Activated CD4-positive, alpha-beta T cell treated with anti-CD3 and anti-CD28 coated beads, Interleukin-2, amount 50 U/mL, for 4 hours (primary cell): ENCODE measurements around the gene AUTS2.

Source experiments
- DNase-seq, 2 experiments: peaks; one replicate each; pipeline ENCODE4 v3.0.0-alpha.2; 2020

AUTS2 gene

DNA sequence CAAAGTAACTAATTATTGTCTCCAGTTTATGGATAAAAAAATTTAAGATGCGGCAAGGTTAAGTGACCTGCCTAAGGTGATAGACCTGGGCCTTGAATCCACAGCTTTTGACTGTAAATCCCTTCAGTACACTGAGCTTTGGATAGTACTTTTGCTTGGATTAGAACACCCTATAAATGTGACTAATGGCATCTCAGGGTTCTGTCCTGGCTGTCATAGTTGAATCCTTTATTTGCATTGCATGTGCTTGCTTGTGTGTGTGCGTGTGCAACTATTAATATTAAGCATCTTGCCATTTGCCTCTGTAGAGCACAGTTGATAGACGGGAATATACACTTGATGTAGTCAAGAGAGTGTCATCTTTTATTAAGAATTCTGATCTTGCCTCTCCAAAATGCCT lies 228.0 kb downstream of the AUTS2 start:
- no peak for DNase-seq

DNA sequence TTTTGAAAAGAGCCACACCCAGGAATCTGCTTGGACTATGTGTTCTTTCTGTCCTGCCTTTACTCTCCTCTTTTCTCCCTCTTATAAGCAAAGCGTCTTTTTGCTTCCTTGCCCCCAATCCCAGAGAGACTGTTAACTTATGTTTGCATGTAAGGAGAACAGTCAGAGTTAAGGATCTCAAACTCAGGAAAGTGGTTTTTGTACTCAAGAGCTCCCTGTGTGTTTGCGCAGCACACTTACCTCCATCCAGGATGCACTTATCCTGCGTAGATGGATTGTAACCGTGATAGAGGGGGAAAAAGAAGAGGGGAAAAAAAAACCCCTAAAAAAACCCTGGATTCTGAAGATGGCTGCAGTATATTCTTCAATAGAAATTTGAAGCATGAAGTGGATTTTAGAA lies 228.9 kb downstream of the AUTS2 start:
- no peak for DNase-seq

DNA sequence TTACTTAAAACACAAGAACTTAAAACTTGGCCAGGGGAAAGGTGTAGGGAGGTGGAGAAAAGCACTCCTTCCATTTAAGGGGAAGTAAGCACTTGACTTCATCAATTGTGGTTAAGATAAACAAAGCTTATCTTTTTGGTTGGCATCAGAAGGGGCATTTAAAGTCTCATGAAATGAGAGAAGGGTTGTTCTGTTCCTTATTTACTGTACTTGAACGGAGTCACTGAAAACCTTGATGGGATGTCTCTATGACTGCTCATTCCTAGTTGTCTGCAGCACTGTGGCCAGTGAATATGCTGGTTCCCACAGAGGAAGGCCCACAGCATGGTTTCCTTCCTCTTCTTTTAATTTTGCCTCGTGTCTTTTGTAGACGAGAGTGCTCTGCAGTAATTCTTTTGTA lies 229.3 kb downstream of the AUTS2 start:
- no peak for DNase-seq

DNA sequence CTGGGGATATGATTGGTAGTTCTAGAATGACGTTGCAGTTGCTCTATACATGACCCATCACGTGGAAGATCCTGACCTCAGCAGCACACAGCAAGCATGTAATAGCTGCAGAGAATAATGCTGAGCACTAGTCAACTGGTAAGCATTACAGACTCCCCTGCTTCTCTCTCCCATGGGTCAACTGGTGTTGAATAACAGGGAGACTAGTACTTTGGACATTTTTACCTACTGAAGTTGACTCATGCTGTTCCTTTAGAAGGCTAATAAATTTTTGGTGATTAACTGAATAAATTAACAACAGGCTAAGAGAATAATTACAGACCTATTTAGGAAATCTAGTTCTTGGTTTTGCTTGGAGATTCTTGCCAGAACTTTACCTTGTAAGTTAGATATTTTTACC lies 234.1 kb downstream of the AUTS2 start:
- DNase-seq: no peak

DNA sequence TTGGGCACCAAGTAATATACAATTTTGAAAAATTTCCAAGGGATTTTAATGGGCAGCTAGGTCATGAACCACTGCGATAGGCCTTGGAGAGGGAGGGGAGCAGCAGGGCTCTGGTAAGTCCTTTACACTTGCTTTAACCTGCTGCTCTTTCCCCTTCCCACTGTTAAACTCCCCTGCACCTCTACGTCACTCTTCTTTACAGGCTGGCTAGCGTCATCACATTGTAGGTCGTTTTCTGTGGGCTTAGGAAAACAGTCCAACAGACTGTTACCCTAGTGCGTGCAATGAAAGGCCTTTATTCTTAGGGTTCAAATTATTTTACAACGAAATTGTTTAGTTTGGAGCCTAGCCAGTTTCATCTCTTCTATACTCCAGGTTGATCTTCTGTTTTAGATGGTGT lies 235.7 kb downstream of the AUTS2 start:
- DNase-seq: no peak

DNA sequence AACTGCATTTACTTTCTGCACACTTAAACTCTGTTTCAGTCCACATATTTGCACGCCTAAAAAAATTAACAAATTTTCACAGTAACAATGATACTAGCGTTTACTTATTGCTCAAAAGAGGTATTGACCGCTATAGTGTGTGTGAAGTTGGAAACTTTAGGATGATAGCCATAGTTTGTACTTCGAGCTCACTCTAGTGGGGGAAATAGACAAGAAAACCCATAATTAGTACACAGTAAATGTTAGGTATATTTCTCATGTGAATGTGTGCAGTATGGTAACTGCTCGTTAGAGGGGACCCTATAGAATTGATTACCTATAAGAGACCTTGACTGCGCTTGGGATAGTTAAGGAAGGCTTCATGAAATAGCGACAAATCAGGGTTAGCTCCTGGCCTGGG lies 238.4 kb downstream of the AUTS2 start:
- DNase-seq: no peak

DNA sequence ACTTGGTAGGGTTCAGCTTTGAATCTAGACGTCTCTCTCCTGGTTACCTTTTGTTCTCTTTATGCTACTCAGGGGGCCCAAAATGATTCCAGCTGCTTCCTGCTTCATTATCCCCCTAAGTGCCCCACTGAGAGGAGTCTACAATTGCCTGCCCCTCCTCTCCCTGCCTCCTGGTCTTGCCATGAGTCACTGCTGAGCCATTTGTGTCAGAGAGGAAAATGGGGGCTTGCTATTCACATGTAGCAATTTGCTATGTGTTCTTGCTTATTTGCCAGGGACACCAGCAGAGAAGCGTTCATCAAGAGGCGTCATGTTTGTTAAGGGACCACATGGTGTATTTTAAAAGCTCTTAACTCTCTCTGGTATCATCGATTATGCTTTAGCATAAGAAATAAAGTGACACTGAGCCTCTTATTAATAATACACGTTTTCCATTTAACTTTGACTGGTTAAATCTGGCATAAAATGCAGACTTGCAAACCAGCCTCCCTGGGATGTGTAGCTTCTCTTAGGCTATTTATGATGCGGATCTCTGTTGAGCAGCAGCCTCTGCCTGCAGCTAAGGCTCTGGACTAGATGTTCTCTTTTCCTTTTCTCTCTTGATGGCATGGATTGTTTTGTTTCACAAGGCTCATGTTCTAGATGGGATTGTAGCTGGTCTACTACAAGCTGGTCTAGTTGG lies 239.3 kb downstream of the AUTS2 start:
- DNase-seq: no peak

DNA sequence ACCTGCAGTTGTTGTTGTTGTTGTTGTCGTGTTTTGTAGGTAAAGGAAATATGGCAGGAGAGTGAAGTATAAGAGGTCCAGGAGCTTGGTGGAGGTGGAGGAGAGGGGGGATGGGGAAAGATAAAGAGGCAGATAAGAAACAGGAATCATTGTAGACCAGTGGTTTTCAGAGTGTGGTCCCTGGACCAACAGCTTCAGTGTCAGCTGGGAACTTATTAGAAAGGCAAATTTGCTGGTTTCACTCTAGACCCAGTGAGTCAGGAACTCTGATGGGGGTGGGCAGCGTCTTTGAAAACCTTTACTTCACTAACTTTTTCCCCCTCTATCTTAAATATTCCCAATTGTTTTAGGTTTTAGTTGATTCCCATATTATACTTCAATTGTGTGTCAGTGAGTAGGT lies 241.5 kb downstream of the AUTS2 start:
- no peak for DNase-seq

DNA sequence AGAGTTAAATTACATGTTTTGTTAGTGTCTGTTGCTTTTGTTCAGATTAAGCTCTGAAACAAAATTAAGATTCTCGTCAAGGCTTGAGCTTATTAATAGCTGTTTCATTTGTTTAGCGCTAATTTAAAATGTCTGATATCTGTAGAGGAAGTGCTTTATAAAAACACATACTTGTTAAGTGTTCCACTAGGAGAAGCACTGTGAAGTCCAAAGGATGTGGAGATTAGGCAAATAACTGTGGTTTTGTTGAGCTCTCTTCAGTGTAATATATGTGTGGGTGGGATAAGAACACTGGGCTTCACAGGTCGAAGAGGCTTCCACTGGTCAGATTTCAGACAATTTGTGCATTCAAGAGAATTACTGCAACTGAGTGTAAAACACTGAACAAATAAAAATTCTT lies 242.0 kb downstream of the AUTS2 start:
- DNase-seq: no peak

DNA sequence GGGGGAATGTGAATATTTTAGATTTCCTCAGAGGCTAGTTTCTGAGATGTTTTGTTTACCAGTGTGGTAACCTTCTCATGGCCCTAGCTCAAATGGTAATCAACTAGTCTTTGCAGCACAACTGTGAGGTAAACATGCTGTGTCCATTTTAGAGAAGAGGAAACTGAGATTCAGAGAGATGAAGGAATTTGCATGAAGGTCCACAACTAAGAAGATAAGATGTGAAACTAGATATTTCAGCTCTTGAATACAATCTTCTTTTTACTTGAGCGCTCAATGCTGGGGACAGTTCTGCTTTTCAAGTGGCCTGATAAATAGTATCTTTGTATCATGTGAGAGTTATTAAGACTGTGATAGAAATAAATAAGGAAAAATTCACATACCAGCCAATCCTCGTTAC lies 245.4 kb downstream of the AUTS2 start:
- DNase-seq: no peak

DNA sequence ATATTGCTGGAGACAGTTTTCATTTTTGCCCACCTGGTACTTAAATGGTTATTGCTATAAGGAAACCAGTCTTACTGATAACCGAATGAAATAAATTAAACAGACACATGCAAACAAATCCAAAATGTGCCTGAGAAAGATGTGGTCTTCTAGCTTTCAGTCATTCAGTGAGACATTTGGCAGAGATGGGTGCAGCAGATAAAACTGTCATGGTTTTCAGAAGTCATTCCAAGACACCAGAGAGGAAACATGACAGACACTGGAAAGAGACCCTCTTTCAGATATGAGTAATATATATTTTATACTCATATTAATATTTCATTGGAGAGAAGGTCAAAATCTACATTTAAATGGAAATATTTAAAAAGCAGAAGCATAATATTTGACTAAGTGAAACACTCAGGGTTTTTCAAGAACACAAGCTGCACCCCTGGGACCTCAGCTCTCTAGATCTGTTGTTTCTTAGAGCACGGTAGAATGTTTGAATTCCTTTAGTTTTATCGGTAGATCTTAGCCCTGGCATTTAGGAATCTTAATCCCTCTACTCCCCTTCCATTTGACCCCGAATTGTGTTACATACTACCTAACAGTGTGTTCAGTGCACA lies 246.1 kb downstream of the AUTS2 start:
- no peak for DNase-seq

DNA sequence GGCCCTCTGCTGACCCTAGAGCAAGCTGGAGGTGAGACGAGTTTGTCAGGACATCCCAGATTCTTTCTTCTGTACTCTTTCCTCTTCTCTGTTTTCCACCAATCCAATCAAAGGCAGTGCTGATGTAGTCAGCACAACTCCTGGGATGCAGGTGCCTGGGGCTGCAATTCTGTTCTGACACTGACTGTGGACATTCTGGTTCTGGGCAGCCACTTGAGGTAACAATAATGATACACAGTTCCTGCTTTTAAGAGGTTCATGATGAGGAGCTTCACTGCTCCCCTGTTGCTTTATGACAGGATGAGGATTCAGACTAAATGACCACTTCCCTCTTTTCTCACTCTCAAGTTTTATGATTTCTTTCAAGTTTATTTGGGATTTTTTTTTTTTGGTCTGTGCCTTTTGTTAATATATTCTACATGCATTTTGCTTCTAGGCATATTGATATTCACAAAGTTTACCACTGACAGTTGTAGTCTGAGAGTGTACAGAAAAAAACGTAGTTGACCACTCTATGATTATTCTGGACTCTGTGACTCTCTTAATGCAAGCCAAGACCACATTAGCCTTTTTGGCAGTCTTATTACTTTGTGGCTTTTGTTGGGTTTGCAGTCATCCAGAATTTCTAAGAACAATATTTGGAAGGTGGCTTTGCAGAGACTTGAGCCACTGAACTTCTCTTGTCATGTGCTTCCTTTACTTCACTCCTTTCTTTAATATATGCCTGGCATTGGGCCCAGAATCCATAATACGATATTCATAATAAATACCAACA lies 247.6 kb downstream of the AUTS2 start:
- DNase-seq: no peak

DNA sequence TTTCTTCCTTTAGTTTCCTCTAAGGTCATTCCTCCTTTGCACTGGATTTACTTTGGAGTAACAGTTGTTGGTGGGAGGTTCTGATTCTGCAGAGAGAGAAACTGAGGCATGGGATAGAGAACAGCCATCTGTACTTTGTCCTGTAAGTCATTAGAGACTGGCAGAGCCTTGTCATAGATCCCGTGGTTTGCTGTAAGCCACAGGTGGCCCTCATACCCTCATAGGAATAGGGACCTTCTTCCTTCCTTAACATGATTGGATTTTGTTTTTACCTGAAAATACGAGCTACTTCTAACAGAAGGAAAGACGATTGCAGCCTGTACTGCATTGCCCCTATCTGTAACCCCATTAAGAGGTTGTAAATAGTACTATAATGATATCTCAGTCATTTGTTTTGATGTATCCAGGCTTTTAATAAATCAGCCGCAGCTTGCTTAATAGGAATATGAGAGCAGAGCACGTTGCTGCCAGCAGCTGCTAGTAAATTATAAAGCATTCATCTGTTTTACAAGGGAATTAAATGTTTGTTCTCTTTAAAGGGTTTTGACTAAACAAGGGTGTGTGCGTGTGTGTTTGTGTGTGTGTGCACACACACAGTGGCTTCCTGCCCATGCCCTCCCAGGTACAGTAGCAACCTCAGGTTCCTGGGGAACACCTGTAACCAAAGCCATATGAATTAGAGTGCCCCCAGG lies 249.8 kb downstream of the AUTS2 start:
- no peak for DNase-seq

DNA sequence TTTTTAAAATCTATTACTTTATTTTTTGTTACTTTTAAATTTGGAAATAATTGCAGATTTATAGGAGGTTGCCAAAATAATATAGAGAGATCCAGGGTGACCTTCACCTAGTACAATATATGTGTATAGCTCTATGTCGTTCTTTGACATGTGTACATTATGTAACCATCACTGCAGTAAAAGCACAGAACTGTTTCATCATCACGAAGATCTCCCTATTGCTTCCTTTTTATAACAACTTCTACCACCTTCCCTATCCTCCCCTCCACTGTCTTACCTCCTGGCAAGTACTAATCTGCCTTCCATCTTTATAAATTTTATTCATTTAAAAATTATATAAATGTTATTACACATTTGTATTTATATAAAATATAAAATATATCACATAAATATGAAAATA lies 251.0 kb downstream of the AUTS2 start:
- no peak for DNase-seq

DNA sequence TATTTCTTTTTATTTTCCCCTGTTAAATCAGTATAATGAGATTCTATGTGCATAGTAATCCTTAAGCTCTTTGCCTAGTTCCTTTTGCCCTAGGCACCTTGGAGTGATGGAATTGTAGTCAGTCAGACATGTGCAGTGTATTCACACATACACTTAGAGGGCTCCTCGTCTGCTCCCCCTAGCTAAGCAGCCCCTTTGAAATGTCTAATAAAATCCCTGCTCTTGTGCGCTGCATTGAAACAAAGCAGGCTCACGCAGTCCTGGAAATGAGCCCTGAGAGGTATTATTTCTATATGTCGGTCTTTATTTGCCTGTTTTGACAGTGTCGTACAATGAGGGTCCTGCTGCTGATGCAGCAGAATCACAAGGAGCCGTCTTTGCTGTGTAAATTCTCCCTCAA lies 258.7 kb downstream of the AUTS2 start:
- no peak for DNase-seq

DNA sequence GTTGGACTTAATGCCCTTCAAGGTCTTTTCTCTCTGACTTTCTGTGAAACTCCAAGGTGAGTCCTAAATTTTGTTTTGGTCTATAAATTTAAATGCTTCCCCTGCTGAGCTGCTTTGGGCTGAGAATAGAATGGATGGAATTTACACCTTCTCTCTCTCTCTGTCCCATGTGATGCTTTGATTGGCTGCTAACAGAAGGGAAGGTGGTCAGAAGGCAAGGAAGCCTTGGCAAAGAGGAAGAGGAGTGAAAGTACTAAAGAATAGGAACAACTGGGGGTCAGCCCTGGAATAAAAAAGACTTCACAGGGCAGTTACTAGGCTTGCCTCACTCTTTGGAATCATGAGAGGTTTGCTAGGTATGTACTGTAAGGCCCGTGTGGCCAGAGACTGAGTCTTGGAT lies 260.2 kb downstream of the AUTS2 start:
- no peak for DNase-seq

DNA sequence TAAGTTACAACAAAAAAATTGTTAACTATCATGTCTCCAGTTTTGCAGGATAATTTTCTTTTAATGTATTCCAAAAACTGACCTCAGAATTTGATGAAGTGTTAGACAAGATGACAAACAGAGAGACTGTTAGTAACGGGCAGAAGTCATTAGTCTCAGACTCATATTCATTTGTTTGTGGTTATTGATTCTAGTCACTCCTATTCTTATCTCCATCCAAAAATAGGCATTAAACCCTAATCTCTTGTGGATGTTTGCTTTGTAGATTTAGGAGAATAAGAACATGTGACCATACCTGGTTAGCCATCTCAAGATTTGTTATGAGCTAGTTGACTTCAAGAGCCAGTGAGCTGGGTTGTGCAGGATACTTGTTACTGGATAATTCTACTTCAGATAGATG lies 261.1 kb downstream of the AUTS2 start:
- DNase-seq: no peak

DNA sequence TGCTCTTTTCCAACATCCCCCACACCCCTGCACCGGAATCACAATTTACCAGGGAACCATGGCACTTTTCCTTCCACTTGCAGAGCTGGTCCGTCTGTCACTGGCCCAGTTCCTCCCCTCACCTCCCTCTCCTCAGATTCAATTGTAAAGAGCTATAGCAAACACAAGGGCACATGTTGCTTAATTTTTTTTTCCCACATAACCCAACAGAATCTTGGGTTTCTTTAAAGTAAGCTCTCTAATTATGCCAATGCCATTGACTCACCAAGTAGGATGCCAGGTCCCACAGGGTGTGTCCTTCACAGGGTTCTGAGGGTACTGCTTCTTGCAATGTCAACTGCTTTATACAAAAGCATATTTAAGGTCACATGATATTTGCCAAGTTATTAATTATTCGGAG lies 262.2 kb downstream of the AUTS2 start:
- no peak for DNase-seq

DNA sequence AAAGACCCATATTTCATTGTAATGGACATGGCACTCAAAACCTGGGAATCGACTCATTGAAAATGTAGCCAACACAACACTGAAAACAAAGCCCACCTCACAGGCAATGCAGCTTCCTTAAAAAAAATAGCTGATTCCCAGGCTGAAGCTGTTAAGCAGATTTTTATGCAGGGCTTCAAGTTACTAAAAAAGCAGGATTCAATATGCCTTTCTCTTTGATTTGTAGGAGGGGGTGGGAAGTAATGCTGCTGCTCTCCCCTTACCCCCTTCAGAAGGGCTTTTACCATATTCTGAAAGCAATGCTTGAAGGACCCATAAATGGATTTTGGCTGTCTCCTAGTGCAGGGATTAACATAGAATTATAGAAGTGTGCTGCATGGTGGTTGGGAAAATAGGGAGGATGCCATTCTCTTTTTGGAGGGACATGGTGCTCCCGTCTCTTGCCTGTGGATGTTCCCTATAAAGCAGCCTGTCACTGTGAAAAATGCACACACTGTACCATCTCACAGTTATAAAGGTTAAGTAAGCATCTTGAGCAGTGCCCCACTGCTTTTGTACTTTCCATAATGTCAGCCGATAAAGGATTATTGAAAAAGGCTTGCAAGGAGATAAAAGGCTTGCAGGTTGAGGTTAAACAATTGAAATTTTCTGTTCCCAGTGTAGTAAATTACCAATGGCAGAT lies 262.8 kb downstream of the AUTS2 start:
- DNase-seq: no peak

DNA sequence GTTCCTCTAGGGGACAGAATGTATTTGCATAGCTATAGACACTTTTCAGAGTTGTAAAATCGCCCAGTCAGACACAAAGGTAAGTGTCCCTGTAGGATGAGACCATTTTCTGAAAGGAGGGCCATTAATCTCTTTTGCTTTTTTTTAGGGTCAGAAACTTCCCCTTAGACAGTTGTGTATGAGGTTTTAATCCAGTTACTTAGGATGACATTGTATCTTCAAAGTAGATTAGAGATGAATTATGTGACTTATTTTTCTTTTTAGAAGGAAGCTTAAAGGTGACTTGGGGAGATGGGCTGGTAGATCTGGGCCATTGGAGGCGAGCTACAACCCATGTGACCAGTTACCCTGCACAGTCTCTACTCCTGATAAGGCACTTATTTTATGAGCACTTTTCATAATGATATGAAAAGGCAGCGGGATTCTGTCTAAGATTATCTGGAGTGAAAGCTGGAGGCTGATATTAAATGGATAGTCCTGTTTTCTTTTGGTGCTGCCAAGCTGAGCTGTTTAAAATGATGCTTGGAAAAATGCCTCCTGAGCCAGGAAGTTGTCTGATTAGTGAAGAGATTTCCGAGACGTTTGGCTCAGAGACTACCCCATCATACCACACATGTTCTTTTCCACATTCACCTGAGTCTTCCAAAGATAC lies 264.3 kb downstream of the AUTS2 start:
- no peak for DNase-seq

DNA sequence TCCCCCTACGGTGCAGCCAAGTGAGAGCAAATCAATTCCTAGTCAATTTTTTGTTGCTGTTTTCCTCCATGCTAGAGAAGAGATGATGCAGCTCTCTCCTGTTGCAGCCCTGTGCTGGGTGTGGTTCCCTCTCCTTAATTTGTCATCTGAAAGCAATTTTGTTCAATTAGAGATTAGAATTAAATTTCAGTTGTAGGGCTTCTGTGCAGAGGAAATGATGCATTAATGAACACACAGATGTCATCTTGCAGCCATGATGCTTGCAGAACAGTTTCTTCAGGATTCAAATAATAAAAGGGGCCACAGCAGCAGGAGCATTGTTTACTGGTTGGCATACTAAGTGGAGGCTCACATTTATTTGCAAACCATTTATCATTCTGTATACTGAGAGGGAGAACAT lies 266.0 kb downstream of the AUTS2 start:
- DNase-seq: no peak

DNA sequence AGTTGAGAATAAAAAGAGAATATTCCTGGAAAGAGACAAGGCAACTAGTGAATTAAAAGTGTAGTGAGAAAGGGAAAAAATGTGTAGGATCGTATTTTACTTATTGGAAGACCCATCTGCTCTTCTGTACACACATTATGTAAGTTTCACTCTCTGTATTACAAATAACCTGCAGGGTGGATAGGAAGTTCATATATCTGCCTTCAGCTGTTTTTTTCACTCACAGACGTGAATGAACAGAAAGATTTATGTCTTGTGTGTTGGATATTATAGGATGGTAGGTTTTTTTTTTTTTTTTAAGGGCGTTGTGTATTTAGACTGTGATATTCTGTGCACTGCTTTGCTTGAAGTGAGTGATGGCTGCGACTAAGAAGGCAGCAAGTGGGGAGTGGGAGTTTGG lies 266.5 kb downstream of the AUTS2 start:
- DNase-seq: no peak

DNA sequence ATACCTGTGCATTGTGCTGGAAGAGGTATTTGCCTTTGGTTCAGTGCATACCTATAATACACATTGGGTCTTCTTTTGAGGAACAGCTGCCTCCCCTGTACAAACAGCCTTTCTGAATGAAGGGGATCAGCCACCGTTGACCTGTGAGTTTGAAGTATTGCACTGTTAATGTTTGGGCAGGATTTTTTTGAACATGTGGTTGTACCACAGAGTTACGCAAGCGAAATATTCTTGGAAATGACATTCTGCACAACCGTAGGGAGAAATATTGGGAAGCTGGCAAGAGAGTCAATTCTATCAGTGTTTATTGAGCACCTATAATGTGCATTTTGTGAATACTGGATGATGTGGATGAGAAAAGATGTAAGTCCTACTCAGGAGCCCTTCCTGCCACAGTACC lies 270.6 kb downstream of the AUTS2 start:
- DNase-seq: no peak
